GM18858 (cell line): ENCODE measurements around the gene SLC26A11.

ENCODE experiments used
- ATAC-seq: cut with Tn5 transposase; IDR thresholded peaks from one replicate; pipeline ENCODE4 v1.9.1; 2021; ENCODE audit not compliant: unreplicated experiment

SLC26A11 gene

GRCh38 chr17:80277751-80278671 is 57.8 kb downstream of the SLC26A11 start:
- no peak for ATAC-seq

- no peak for ATAC-seq
Measured at GRCh38 chr17:80279895-80280294, 59.7 kb downstream of the SLC26A11 start.

GRCh38 chr17:80281516-80281915 is 61.3 kb downstream of the SLC26A11 start:
- ATAC-seq = no peak

- no peak for ATAC-seq
Measured at GRCh38 chr17:80283116-80283852, 63.1 kb downstream of the SLC26A11 start.

GRCh38 chr17:80284631-80285030 is 64.4 kb downstream of the SLC26A11 start:
- ATAC-seq = no peak

GRCh38 chr17:80285237-80285920 is 65.2 kb downstream of the SLC26A11 start:
- ATAC-seq = no peak

- no peak for ATAC-seq
Measured at GRCh38 chr17:80286638-80286960, 66.4 kb downstream of the SLC26A11 start.

- ATAC-seq = no peak
Measured at GRCh38 chr17:80287038-80287437, 66.8 kb downstream of the SLC26A11 start.

GRCh38 chr17:80287806-80288567 is 67.8 kb downstream of the SLC26A11 start:
- no peak for ATAC-seq

GRCh38 chr17:80289616-80290015 is 69.4 kb downstream of the SLC26A11 start:
- ATAC-seq = no peak

GRCh38 chr17:80290156-80290555 is 69.9 kb downstream of the SLC26A11 start:
- no peak for ATAC-seq

- ATAC-seq = no peak
Measured at GRCh38 chr17:80291260-80291659, 71.0 kb downstream of the SLC26A11 start.

GRCh38 chr17:80291691-80292487 is 71.7 kb downstream of the SLC26A11 start:
- ATAC-seq = no peak

GRCh38 chr17:80292521-80292971 is 72.3 kb downstream of the SLC26A11 start:
- no peak for ATAC-seq

- no peak for ATAC-seq
Measured at GRCh38 chr17:80294210-80294609, 74.0 kb downstream of the SLC26A11 start.

GRCh38 chr17:80294653-80295052 is 74.4 kb downstream of the SLC26A11 start:
- ATAC-seq = no peak

GRCh38 chr17:80295146-80295545 is 74.9 kb downstream of the SLC26A11 start:
- no peak for ATAC-seq

GRCh38 chr17:80295559-80295958 is 75.3 kb downstream of the SLC26A11 start:
- ATAC-seq = no peak

GRCh38 chr17:80296221-80296620 is 76.0 kb downstream of the SLC26A11 start:
- no peak for ATAC-seq

- no peak for ATAC-seq
Measured at GRCh38 chr17:80297996-80298560, 77.9 kb downstream of the SLC26A11 start.
